ENCODE data around the gene GTF3C5.
"Not testable (repeated sequence)": the region's sequence is repeated elsewhere in the genome, so short reads cannot be mapped to it uniquely, and the experiment has no call there.

The GTF3C5 gene

DNA sequence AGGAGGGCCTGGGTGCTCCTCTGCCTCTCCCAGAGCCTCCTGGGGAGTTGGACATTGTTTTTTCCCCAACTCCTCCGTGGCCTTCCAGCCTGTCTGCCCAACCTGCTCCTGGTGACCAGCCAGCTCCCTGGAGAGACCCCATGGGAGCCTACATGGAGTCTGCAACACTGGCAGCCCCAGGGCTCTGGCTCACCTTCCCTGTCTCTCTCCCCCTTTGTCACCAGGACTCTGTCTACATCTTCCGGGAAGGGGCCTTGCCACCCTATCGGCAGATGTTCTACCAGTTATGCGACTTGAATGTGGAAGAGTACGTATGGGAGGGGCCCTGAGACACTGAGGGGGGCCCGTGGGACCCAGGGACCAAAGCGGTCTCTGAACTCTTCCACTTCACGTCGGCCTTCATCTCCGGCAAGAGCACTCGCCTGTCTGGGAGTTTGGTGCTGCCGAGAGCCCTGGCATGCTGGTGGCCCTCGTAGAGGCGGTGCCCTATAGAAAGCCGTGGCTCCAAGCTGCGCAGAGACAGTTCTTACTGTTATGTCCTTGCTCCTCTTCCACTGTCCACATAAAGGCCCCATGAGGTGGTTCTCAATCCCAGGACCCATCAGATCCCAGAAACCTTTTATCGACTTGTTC, 25.1 kb downstream of the GTF3C5 start:
- DNase-seq (ENCODE audit: low read depth) = no peak

DNA sequence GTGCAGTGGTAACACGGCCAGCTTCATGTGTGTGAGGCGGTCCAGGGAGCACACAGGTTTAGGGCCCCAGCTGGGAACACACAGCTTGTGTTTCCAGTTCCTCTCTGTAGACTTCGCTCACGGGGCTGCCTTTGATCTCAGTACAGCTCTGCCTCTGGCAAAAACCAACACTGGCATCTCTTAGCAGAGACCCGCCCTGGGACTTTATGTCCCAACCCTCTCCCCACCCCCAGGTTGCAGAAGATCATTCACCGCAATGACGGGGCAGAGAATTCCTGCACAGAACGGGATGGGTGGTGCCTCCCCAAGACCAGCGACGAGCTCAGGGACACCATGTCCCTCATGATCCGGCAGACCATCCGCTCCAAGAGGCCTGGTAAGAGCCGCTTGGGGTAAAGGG, 25.7 kb downstream of the GTF3C5 start:
- DNase-seq (ENCODE audit: low read depth) = no peak

DNA sequence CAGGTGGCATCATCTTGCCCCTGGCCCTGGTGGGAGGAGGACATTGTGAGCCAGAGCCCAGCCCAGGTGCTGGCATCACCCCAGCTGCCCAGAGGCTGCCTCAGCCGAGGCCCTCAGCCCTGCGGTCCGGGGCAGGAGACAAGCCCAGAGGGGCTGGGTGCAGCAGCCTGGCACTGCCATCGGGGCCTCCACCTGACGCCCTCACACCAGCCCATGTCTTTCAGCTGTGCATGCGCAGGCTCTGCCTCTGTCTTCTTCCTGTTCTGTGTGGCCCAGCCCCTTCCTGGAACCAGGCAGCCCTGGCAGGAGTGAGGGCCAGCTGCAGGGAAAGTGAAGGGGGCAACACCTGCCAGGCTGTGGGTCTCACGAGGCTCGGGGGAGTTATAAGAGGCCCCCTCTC, 26.2 kb downstream of the GTF3C5 start:
- no peak for DNase-seq (ENCODE audit: low read depth)

- DNase-seq (ENCODE audit: low read depth) = no peak
These were observed 26.8 kb downstream of the GTF3C5 start for GRCh38 chr9:133057553-133057952.

GRCh38 chr9:133058071-133058470, 27.3 kb downstream of the GTF3C5 start:
- no peak for DNase-seq (ENCODE audit: low read depth)

DNA sequence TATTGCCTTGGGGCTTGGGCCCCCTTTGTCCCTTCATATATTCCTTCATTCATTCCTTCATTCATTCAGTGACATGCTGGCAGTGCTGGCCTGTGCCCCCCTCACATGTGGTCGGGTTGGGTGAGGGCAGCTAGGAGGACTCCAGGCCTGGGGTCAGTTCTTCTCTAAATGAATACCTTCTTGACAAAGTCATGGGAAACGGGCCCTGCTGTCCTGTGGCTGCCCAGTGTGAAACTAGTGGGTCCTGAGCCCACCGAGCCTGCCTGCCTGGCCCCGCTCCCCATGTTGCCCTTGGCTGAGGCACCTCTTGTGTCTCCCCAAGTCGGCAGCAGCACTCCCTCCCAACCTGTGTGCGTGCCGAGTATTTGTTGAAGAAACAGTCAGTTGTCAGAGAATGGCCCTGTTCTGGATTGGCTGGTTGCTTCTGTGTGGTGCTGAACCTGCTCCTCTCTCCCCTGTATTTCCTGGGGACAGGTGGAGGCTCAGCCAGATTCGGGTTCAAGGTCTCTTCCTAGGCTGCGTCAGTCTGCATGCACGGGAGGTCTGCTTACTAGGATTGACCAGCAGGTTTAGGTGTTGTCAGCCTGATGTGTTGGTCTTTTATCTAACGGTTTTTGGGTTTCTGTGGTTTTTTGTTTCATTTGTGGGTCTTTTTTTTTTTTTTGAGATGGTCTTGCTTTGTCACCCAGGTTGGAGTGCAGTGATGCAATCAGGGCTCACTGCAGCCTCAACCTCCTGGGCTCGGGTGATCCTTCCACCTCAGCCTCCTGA, 27.9 kb downstream of the GTF3C5 start:
- DNase-seq (ENCODE audit: low read depth) = no peak

- no peak for DNase-seq (ENCODE audit: low read depth)
These were observed 28.8 kb downstream of the GTF3C5 start for GRCh38 chr9:133059623-133060022.

DNA sequence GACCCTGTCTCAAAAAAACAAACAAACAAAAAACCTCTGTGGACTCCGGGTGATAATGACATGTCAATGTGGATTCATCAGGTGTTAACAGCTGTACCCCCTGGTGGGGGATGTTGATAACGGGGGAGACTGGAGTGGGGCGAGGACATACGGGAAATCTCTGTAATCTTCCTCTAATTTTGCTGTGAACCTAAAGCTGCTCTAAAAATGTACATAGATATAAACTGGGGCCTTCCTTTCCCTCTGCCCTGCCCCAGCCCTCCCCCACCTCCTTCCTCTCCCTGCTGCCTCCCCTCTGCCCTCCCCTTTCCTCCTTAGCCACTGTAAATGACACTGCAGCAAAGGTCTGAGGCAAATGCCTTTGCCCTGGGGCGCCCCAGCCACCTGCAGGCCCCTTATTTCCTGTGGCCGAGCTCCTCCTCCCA, 29.6 kb downstream of the GTF3C5 start:
- no peak for DNase-seq (ENCODE audit: low read depth)

GRCh38 chr9:133061019-133061763, 30.4 kb downstream of the GTF3C5 start:
- not testable (repeated sequence) for DNase-seq (ENCODE audit: low read depth)

- DNase-seq (ENCODE audit: low read depth) = not testable (repeated sequence)
These were observed 31.0 kb downstream of the GTF3C5 start, which contains the start of gene CEL for GRCh38 chr9:133061764-133062145. CEL (plus strand) TSS chr9:133061981; CDS start chr9:133062003, 22 bp downstream.

DNA sequence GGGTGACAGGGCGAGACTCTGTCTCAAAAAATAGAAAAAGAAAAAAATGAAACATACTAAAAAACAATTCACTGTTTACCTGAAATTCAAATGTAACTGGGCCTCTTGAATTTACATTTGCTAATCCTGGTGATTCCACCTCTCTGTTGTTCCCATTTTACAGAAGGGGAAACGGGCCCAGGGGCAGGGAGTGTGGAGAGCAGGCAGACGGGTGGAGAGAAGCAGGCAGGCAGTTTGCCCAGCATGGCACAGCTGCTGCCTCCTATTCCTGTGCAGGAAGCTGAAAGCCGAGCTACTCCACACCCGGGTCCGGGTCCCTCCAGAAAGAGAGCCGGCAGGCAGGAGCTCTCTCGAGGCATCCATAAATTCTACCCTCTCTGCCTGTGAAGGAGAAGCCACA, 31.8 kb downstream of the GTF3C5 start:
- not testable (repeated sequence) for DNase-seq (ENCODE audit: low read depth)

DNA sequence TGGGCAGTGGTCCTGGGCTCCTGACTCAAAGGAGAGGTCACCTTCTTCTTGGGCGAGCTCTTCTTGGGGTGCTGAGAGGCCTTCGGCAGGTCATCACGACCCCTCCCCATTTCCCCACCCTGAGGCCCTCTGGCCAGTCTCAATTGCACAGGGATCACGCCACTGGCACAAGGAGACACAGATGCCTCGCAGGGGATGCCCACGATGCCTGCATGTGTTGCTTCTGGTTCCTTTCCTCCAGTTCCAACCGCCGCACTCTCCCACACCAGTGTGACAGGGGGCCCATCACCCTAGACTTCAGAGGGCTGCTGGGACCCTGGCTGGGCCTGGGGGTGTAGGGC, 32.3 kb downstream of the GTF3C5 start:
- no peak for DNase-seq (ENCODE audit: low read depth)

DNA sequence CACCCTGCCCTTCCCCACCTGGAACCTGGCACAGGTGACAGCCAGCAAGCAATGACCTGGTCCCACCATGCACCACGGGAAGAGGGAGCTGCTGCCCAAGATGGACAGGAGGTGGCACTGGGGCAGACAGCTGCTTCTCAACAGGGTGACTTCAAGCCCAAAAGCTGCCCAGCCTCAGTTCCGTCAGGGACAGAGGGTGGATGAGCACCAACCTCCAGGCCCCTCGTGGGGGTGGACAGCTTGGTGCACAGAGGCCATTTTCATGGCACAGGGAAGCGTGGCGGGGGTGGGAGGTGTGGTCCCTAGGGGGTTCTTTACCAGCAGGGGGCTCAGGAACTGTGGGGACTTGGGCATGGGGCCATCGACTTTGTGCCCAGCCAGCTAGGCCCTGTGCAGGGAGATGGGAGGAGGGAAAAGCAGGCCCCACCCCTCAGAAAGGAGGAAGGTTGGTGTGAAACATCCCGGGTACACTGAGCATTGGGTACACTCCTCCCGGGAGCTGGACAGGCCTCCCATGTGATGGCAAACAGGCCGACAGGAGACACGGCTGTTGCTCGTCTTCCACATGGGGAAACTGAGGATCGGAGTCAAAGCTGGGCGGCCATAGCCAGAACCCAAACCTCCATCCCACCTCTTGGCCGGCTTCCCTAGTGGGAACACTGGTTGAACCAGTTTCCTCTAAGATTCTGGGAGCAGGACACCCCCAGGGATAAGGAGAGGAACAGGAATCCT, 32.9 kb downstream of the GTF3C5 start:
- DNase-seq (ENCODE audit: low read depth) = no peak

GRCh38 chr9:133064241-133065069, 33.7 kb downstream of the GTF3C5 start:
- no peak for DNase-seq (ENCODE audit: low read depth)

DNA sequence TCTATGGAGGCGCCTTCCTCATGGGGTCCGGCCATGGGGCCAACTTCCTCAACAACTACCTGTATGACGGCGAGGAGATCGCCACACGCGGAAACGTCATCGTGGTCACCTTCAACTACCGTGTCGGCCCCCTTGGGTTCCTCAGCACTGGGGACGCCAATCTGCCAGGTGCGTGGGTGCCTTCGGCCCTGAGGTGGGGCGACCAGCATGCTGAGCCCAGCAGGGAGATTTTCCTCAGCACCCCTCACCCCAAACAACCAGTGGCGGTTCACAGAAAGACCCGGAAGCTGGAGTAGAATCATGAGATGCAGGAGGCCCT, 34.2 kb downstream of the GTF3C5 start:
- no peak for DNase-seq (ENCODE audit: low read depth)

GRCh38 chr9:133066181-133066983, 35.6 kb downstream of the GTF3C5 start:
- DNase-seq (ENCODE audit: low read depth) = no peak

- DNase-seq (ENCODE audit: low read depth) = no peak
These were observed 36.2 kb downstream of the GTF3C5 start for GRCh38 chr9:133067006-133067405.

- no peak for DNase-seq (ENCODE audit: low read depth)
These were observed 37.0 kb downstream of the GTF3C5 start for GRCh38 chr9:133067813-133068212.

DNA sequence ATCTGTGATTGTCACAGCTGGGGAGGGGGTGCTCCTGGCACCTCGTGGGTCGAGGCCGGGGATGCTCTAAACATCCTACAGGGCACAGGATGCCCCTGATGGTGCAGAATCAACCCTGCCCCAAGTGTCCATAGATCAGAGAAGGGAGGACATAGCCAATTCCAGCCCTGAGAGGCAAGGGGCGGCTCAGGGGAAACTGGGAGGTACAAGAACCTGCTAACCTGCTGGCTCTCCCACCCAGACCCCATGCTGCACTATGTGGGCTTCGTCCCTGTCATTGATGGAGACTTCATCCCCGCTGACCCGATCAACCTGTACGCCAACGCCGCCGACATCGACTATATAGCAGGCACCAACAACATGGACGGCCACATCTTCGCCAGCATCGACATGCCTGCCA, 37.6 kb downstream of the GTF3C5 start:
- not testable (repeated sequence) for DNase-seq (ENCODE audit: low read depth)

GRCh38 chr9:133070500-133070961, 39.7 kb downstream of the GTF3C5 start:
- not testable (repeated sequence) for DNase-seq (ENCODE audit: low read depth)

DNA sequence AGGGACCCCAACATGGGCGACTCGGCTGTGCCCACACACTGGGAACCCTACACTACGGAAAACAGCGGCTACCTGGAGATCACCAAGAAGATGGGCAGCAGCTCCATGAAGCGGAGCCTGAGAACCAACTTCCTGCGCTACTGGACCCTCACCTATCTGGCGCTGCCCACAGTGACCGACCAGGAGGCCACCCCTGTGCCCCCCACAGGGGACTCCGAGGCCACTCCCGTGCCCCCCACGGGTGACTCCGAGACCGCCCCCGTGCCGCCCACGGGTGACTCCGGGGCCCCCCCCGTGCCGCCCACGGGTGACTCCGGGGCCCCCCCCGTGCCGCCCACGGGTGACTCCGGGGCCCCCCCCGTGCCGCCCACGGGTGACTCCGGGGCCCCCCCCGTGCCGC, 40.2 kb downstream of the GTF3C5 start:
- DNase-seq (ENCODE audit: low read depth) = not testable (repeated sequence)

Measured in ELR (cell line).